SK-N-SH treated with all-trans-retinoic acid at 6 μM for 48 hours (cell line): ENCODE data around the gene SENP3.

Source experiments
- ATAC-seq: fragments of 200-7000 bp; cut with Tn5 transposase; 3 replicates; pipeline ENCODE4 v1.9.1; 2020; ENCODE audit warnings: mild to moderate bottlenecking, moderate library complexity
- ARNTL ChIP-seq: fragments of 450-650 bp; formaldehyde crosslinking; IDR thresholded peaks from 2 replicates; pipeline ENCODE4 v1.5.0; 2020; ENCODE audit warnings: low read depth, mild to moderate bottlenecking, moderate library complexity, borderline replicate concordance
- BACH2 ChIP-seq: fragments of 250-450 bp; sonication (Bioruptor Pico); IDR thresholded peaks from 2 replicates; pipeline ENCODE4 v1.9.0; 2021; ENCODE audit warnings: mild to moderate bottlenecking, borderline replicate concordance
- CREB5 ChIP-seq: fragments of 250-450 bp; sonication (Bioruptor Pico); IDR thresholded peaks from 2 replicates; pipeline ENCODE4 v1.5.1; 2020; ENCODE audit warnings: low read depth, mild to moderate bottlenecking, moderate library complexity
- CSDC2 ChIP-seq: fragments of 250-450 bp; sonication (Bioruptor Pico); IDR thresholded peaks from 2 replicates; pipeline ENCODE4 v1.5.0; 2020; ENCODE audit warnings: mild to moderate bottlenecking, moderate library complexity
- CSRNP3 ChIP-seq: fragments of 250-450 bp; sonication (Bioruptor Pico); IDR thresholded peaks from 2 replicates; pipeline ENCODE4 v1.5.1; 2021; ENCODE audit warnings: mild to moderate bottlenecking, moderate library complexity
- ESRRG ChIP-seq: fragments of 250-450 bp; sonication (Bioruptor Pico); IDR thresholded peaks from 2 replicates; pipeline ENCODE4 v1.6.1; 2021; ENCODE audit warnings: mild to moderate bottlenecking
- GLIS3 ChIP-seq: fragments of 250-450 bp; sonication (Bioruptor Pico); IDR thresholded peaks from 2 replicates; pipeline ENCODE4 v1.5.0; 2020; ENCODE audit warnings: mild to moderate bottlenecking, moderate library complexity
- ISL1 ChIP-seq: fragments of 250-450 bp; sonication (Bioruptor Pico); IDR thresholded peaks from 2 replicates; pipeline ENCODE4 v2.1.2; 2022; ENCODE audit warnings: mild to moderate bottlenecking, moderate library complexity
- OSR1 ChIP-seq: fragments of 250-450 bp; sonication (Bioruptor Pico); IDR thresholded peaks from 2 replicates; pipeline ENCODE4 v1.8.0; 2022; ENCODE audit warnings: moderate library complexity, mild to moderate bottlenecking, inconsistent platforms
- PATZ1 ChIP-seq: fragments of 250-450 bp; sonication (Bioruptor Pico); IDR thresholded peaks from 2 replicates; pipeline ENCODE4 v1.8.0; 2020; ENCODE audit warnings: mild to moderate bottlenecking, moderate library complexity, borderline replicate concordance
- POU6F1 ChIP-seq: fragments of 250-450 bp; sonication (Bioruptor Pico); IDR thresholded peaks from 2 replicates; pipeline ENCODE4 v1.8.0; 2021; ENCODE audit warnings: low read depth, mild to moderate bottlenecking, moderate library complexity, borderline replicate concordance
- SNAI2 ChIP-seq: fragments of 250-450 bp; sonication (Bioruptor Pico); IDR thresholded peaks from 2 replicates; pipeline ENCODE4 v1.5.0; 2020; ENCODE audit warnings: mild to moderate bottlenecking, moderate library complexity
- TOX ChIP-seq: fragments of 250-450 bp; sonication (Bioruptor Pico); IDR thresholded peaks from 2 replicates; pipeline ENCODE4 v1.8.0; 2021; ENCODE audit warnings: mild to moderate bottlenecking, moderate library complexity, borderline replicate concordance
- TSHZ2 ChIP-seq: fragments of 250-450 bp; sonication (Bioruptor Pico); IDR thresholded peaks from 2 replicates; pipeline ENCODE4 v1.5.0; 2020; ENCODE audit warnings: mild to moderate bottlenecking, moderate library complexity
- ZC3H10 ChIP-seq: fragments of 250-450 bp; sonication (Bioruptor Pico); IDR thresholded peaks from 2 replicates; pipeline ENCODE4 v1.5.1; 2021; ENCODE audit warnings: mild to moderate bottlenecking, moderate library complexity
- ZFP3 ChIP-seq: fragments of 250-450 bp; sonication (Bioruptor Pico); IDR thresholded peaks from 2 replicates; pipeline ENCODE4 v1.5.0; 2020; ENCODE audit warnings: mild to moderate bottlenecking, moderate library complexity
- ZFP30 ChIP-seq: fragments of 450-650 bp; formaldehyde crosslinking; IDR thresholded peaks from 2 replicates; pipeline ENCODE4 v1.5.0; 2022; ENCODE audit warnings: mild to moderate bottlenecking, moderate library complexity
- ZNF565 ChIP-seq: fragments of 450-650 bp; formaldehyde crosslinking; conservative IDR thresholded peaks from 2 replicates; pipeline ENCODE4 v1.5.0; 2020; ENCODE audit warnings: low read depth, mild to moderate bottlenecking, moderate library complexity
- ZNF70 ChIP-seq: fragments of 450-650 bp; formaldehyde crosslinking; IDR thresholded peaks from 2 replicates; pipeline ENCODE4 v1.5.0; 2020; ENCODE audit warnings: mild to moderate bottlenecking, moderate library complexity
- ZNF8 ChIP-seq: fragments of 450-650 bp; formaldehyde crosslinking; IDR thresholded peaks from 2 replicates; pipeline ENCODE4 v1.5.0; 2020; ENCODE audit warnings: mild to moderate bottlenecking, moderate library complexity

SENP3 gene

GRCh38 chr17:7575481-7575883 is 13.8 kb downstream of the SENP3 start (continued):
- TF ChIP-seq TSHZ2 (no peak), OSR1 (CRISPR knock-in tag) (no peak), TOX (no peak), ZNF8 (no peak), BACH2 (CRISPR knock-in tag) (no peak), SNAI2 (CRISPR knock-in tag) (no peak)

- no peak for ATAC-seq
- TF ChIP-seq ARNTL (CRISPR knock-in tag) (no peak), ZFP30 (no peak), ZNF70 (CRISPR knock-in tag) (no peak), ISL1 (CRISPR knock-in tag) (no peak), ZNF8 (no peak), TOX (no peak), GLIS3 (CRISPR knock-in tag) (no peak), CREB5 (CRISPR knock-in tag) (no peak), ZNF565 (CRISPR knock-in tag) (no peak), CSRNP3 (no peak), ZC3H10 (CRISPR knock-in tag) (no peak), PATZ1 (CRISPR knock-in tag) (no peak), TSHZ2 (no peak), BACH2 (CRISPR knock-in tag) (no peak), ESRRG (CRISPR knock-in tag) (no peak), CSDC2 (CRISPR knock-in tag) (no peak), ZFP3 (CRISPR knock-in tag) (no peak), POU6F1 (CRISPR knock-in tag) (no peak)
These were observed 14.2 kb downstream of the SENP3 start for GRCh38 chr17:7575959-7576358.
